ENCODE measurements around the gene ARHGEF4. TPM values are rescaled to one million over a fixed set of nuclear protein-coding genes. Genes with fewer than 3 reads are reported as not detected.
"Not testable (repeated sequence)": the region's sequence is repeated elsewhere in the genome, so short reads cannot be mapped to it uniquely, and the experiment has no call there.

The ARHGEF4 gene
- total and polyA plus RNA-seq, 5 donors from 2014 or later = 0.22 to 1.7 (median 0.48) TPM; not detected in 1

DNA sequence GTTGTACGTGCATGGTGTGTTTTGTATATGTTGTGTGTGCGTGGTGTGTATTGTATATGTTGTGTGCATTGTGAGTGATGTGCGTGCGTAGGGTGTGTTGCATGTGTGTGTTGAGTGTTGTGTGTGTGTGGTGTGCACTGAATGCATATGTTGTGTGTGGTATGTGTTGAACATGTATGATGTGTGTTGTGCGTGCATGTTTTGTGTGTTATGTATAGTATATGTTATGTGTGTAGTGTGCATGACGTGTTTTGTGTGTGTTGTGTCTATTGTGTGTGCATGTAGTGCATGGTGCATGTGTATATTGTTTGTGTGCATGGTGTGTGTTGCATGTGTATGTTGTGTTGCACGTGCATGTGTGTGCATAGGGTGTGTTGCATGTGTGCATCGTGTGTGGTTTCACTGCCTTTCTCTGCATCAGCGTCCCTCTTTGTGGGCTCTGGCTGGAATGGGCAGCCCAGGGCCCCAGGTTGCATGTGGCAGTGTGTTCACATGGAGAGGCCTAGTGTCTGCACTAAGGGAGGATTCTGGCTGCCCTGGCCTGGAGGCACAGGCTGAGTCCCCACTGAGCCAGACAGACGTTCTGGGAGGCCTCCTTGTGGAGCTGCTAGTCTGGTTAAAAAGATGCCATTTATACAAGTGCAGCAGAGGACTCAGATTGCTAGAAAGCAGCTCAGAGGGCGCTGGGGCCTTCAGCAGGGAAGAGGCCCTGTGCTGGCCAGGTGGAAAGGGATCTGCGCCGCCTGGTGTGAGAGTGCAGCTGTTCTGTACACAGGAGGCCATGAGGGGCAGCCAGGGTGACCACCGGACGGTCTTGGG lies 149.3 kb downstream of the ARHGEF4 start:
- Mint-ChIP-seq H3K27me3 (peaks cover 4% of the 10 kb centered on the region), H3K4me1 (peaks cover 0 to 6% (median 4%) of the 10 kb centered on the region in 4 donors), H3K9me3 (peaks cover 0 to 3% (median 0%) of the 10 kb centered on the region in 7 donors), H3K4me3 (no peak overlapping the region), H3K36me3 (no peaks in the 10 kb centered on the region), H3K27ac (peak overlapping the region in 1 of 3 donors; percentile 0)
- Histone ChIP-seq H3K4me1 (ENCODE audit: control insufficient read depth, insufficient read depth, low read length, poor library complexity, severe bottlenecking) (no peaks in the 10 kb centered on the region), H3K9me3 (ENCODE audit: control insufficient read depth in 2 of 2, low read length in 2 of 2) (no peaks in the 10 kb centered on the region), H3K36me3 (ENCODE audit: control insufficient read depth, insufficient read depth, low read length) (no peaks in the 10 kb centered on the region), H3K4me3 (ENCODE audit: low read depth, low read length) (no peak overlapping the region), H3K27ac (ENCODE audit: insufficient read depth, low read length, poor library complexity, severe bottlenecking) (no peak overlapping the region), H3K27me3 (ENCODE audit: control insufficient read depth, insufficient read depth, low read length) (no peaks in the 10 kb centered on the region)
- no peak for ATAC-seq (ENCODE audit: low read depth in 2 of 2)
- DNase-seq = no peak

DNA sequence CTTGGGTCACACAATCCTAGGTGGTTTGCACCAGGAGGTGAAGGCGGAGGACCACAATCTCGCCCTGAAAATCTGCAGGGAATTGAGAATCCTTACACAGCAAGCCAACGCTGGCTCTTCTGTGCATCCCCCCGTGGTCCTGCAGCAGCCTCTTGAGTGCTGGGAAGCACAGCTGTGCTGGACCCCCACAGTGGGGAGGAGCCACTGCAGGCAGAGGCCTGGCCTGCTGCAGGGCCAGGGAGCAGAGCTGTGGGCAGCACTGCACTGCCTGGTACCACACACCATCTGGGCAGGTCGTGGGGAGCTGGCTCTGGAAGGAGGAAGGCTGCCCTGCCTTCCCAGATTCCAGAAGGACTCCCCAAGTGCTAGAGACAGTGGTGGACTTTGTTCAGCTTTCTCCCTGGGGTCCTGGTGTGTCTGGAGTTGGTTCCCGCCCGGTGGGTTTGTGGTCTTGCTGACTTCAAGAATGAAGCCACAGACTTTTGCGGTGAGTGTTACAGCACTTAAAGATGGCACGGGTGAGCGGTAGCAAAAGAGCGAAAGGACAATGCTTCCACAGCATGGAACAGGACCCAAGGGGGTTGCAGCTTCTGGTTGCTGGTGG lies 150.3 kb downstream of the ARHGEF4 start:
- H3K4me1 ChIP-seq (ENCODE audit: control insufficient read depth, insufficient read depth, low read length, poor library complexity, severe bottlenecking) = no peaks in the 10 kb centered on the region
- Mint-ChIP-seq H3K36me3 (no peaks in the 10 kb centered on the region), H3K4me1 (peaks cover 0 to 6% (median 4%) of the 10 kb centered on the region in 4 donors), H3K27ac (no peak overlapping the region), H3K4me3 (no peak overlapping the region), H3K9me3 (peaks cover 0 to 3% (median 0%) of the 10 kb centered on the region in 7 donors), H3K27me3 (peaks cover 4% of the 10 kb centered on the region)
- no peaks in the 10 kb centered on the region for H3K9me3 ChIP-seq (ENCODE audit: control insufficient read depth in 2 of 2, low read length in 2 of 2)
- H3K36me3 ChIP-seq (ENCODE audit: control insufficient read depth, insufficient read depth, low read length) = no peaks in the 10 kb centered on the region
- no peaks in the 10 kb centered on the region for H3K27me3 ChIP-seq (ENCODE audit: control insufficient read depth, insufficient read depth, low read length)
- no peak for ATAC-seq (ENCODE audit: low read depth in 2 of 2)
- H3K27ac ChIP-seq (ENCODE audit: insufficient read depth, low read length, poor library complexity, severe bottlenecking) = no peak overlapping the region
- DNase-seq = no peak
- H3K4me3 ChIP-seq (ENCODE audit: low read depth, low read length) = no peak overlapping the region

- no peaks in the 10 kb centered on the region for H3K27me3 ChIP-seq (ENCODE audit: control insufficient read depth, insufficient read depth, low read length)
- Mint-ChIP-seq H3K36me3 (no peaks in the 10 kb centered on the region), H3K4me3 (no peak overlapping the region), H3K27ac (no peak overlapping the region), H3K9me3 (peaks cover 0 to 2% (median 0%) of the 10 kb centered on the region in 7 donors), H3K4me1 (peaks cover 0 to 6% (median 1%) of the 10 kb centered on the region in 4 donors), H3K27me3 (peaks cover 1% of the 10 kb centered on the region)
- H3K4me3 ChIP-seq (ENCODE audit: low read depth, low read length) = no peak overlapping the region
- DNase-seq (no peak), ATAC-seq (ENCODE audit: low read depth in 2 of 2) (no peak)
- no peaks in the 10 kb centered on the region for H3K36me3 ChIP-seq (ENCODE audit: control insufficient read depth, insufficient read depth, low read length)
- no peaks in the 10 kb centered on the region for H3K9me3 ChIP-seq (ENCODE audit: control insufficient read depth in 2 of 2, low read length in 2 of 2)
- H3K4me1 ChIP-seq (ENCODE audit: control insufficient read depth, insufficient read depth, low read length, poor library complexity, severe bottlenecking) = no peaks in the 10 kb centered on the region
- no peak overlapping the region for H3K27ac ChIP-seq (ENCODE audit: insufficient read depth, low read length, poor library complexity, severe bottlenecking)
These were observed 151.1 kb downstream of the ARHGEF4 start for GRCh38 chr2:130987519-130988425.

DNA sequence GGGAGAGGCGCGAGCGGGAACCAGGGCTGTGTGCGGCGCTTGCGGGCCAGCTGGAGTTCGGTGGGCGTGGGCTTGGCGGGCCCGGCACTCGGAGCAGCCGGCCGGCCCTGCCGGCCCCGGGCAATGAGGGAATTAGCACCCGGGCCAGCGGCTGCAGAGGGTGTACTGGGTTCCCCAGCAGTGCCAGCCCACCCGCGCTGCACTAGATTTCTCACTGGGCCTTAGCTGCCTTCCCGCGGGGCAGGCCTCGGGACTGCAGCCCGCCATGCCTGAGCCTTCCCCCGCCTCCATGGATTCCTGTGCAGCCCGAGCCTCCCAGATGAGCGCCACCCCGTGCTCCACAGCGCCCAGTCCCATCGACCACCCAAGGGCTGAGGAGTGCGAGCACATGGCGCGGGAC lies 154.7 kb downstream of the ARHGEF4 start:
- not testable (repeated sequence) for H3K27ac Mint-ChIP-seq; H3K9me3 Mint-ChIP-seq; H3K4me1 Mint-ChIP-seq; H3K4me3 Mint-ChIP-seq; ATAC-seq (ENCODE audit: low read depth in 2 of 2); H3K4me1 ChIP-seq (ENCODE audit: control insufficient read depth, insufficient read depth, low read length, poor library complexity, severe bottlenecking); H3K9me3 ChIP-seq (ENCODE audit: control insufficient read depth in 2 of 2, low read length in 2 of 2); H3K36me3 ChIP-seq (ENCODE audit: control insufficient read depth, insufficient read depth, low read length); H3K27me3 ChIP-seq (ENCODE audit: control insufficient read depth, insufficient read depth, low read length); H3K27ac ChIP-seq (ENCODE audit: insufficient read depth, low read length, poor library complexity, severe bottlenecking); H3K36me3 Mint-ChIP-seq; H3K4me3 ChIP-seq (ENCODE audit: low read depth, low read length); DNase-seq
- peaks cover 17% of the 10 kb centered on the region for H3K27me3 Mint-ChIP-seq

- not testable (repeated sequence) for H3K4me1 ChIP-seq (ENCODE audit: control insufficient read depth, insufficient read depth, low read length, poor library complexity, severe bottlenecking); H3K27ac Mint-ChIP-seq; H3K9me3 ChIP-seq (ENCODE audit: control insufficient read depth in 2 of 2, low read length in 2 of 2); H3K27ac ChIP-seq (ENCODE audit: insufficient read depth, low read length, poor library complexity, severe bottlenecking); H3K4me3 Mint-ChIP-seq; H3K9me3 Mint-ChIP-seq; H3K27me3 ChIP-seq (ENCODE audit: control insufficient read depth, insufficient read depth, low read length); ATAC-seq (ENCODE audit: low read depth in 2 of 2); DNase-seq; H3K36me3 Mint-ChIP-seq; H3K36me3 ChIP-seq (ENCODE audit: control insufficient read depth, insufficient read depth, low read length); H3K4me1 Mint-ChIP-seq; H3K4me3 ChIP-seq (ENCODE audit: low read depth, low read length)
- peaks cover 17% of the 10 kb centered on the region for H3K27me3 Mint-ChIP-seq
These were observed 155.3 kb downstream of the ARHGEF4 start for GRCh38 chr2:130992003-130992402.

DNA sequence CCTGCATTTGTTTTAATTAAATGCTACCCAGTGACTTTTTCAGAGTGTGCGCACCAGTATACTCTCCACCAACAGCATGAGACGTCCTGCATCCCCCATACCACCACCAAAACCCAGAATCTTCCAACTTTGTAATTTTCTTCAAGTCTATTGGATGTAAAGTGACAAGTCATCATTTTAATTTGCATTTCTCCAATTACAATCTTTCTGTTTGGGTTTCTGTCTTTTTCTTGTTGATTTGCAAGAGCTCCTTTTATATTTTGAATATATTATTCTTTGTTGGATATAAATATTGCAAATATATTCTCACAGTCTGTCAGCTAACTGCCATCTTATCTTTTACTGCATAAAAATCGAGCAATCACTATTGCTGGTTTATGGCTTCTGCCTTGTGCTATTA lies 160.0 kb downstream of the ARHGEF4 start:
- DNase-seq (no peak), ATAC-seq (ENCODE audit: low read depth in 2 of 2) (no peak)
- Mint-ChIP-seq H3K36me3 (no peaks in the 10 kb centered on the region), H3K27ac (no peak overlapping the region), H3K4me1 (no peaks in the 10 kb centered on the region), H3K9me3 (no peaks in the 10 kb centered on the region), H3K4me3 (no peak overlapping the region), H3K27me3 (peaks cover 21% of the 10 kb centered on the region)
- no peaks in the 10 kb centered on the region for H3K36me3 ChIP-seq (ENCODE audit: control insufficient read depth, insufficient read depth, low read length)
- no peak overlapping the region for H3K4me3 ChIP-seq (ENCODE audit: low read depth, low read length)
- H3K4me1 ChIP-seq (ENCODE audit: control insufficient read depth, insufficient read depth, low read length, poor library complexity, severe bottlenecking) = no peaks in the 10 kb centered on the region
- H3K27ac ChIP-seq (ENCODE audit: insufficient read depth, low read length, poor library complexity, severe bottlenecking) = no peak overlapping the region
- H3K27me3 ChIP-seq (ENCODE audit: control insufficient read depth, insufficient read depth, low read length) = no peaks in the 10 kb centered on the region
- H3K9me3 ChIP-seq (ENCODE audit: control insufficient read depth in 2 of 2, low read length in 2 of 2) = no peaks in the 10 kb centered on the region

- H3K27ac ChIP-seq (ENCODE audit: insufficient read depth, low read length, poor library complexity, severe bottlenecking) = no peak overlapping the region
- Mint-ChIP-seq H3K9me3 (no peaks in the 10 kb centered on the region), H3K4me3 (no peak overlapping the region), H3K27ac (no peak overlapping the region), H3K27me3 (peaks cover 21% of the 10 kb centered on the region), H3K36me3 (no peaks in the 10 kb centered on the region), H3K4me1 (no peaks in the 10 kb centered on the region)
- H3K4me1 ChIP-seq (ENCODE audit: control insufficient read depth, insufficient read depth, low read length, poor library complexity, severe bottlenecking) = no peaks in the 10 kb centered on the region
- DNase-seq (no peak), ATAC-seq (ENCODE audit: low read depth in 2 of 2) (no peak)
- no peaks in the 10 kb centered on the region for H3K9me3 ChIP-seq (ENCODE audit: control insufficient read depth in 2 of 2, low read length in 2 of 2)
- no peaks in the 10 kb centered on the region for H3K27me3 ChIP-seq (ENCODE audit: control insufficient read depth, insufficient read depth, low read length)
- H3K36me3 ChIP-seq (ENCODE audit: control insufficient read depth, insufficient read depth, low read length) = no peaks in the 10 kb centered on the region
- H3K4me3 ChIP-seq (ENCODE audit: low read depth, low read length) = no peak overlapping the region
These were observed 160.5 kb downstream of the ARHGEF4 start for GRCh38 chr2:130997198-130997597.
